Osteocyte (in vitro differentiated cells): ENCODE data around the gene CHRDL2. TPM values are rescaled to one million over a fixed set of nuclear protein-coding genes. Genes with fewer than 3 reads are reported as not detected.
A peak's percentile ranks its signal among the peaks of the same experiment; 100 is the strongest.

Experiments
- DNase-seq: peaks from one replicate; pipeline ENCODE4 v3.0.0; 2021; ENCODE audit warnings: mixed read lengths; ENCODE audit not compliant: unreplicated experiment; ENCODE audit errors: extremely low spot score
- H3K27ac Mint-ChIP-seq: one replicate; pipeline ENCODE4 v1.8.0; 2021; ENCODE audit warnings: mild to moderate bottlenecking, mixed read lengths; ENCODE audit not compliant: unreplicated experiment
- H3K27me3 Mint-ChIP-seq: one replicate; pipeline ENCODE4 v1.8.0; 2021; ENCODE audit warnings: mixed read lengths; ENCODE audit not compliant: unreplicated experiment
- H3K36me3 Mint-ChIP-seq: one replicate; pipeline ENCODE4 v1.8.0; 2021; ENCODE audit warnings: mixed read lengths; ENCODE audit not compliant: unreplicated experiment
- H3K4me1 Mint-ChIP-seq: one replicate; pipeline ENCODE4 v1.8.0; 2021; ENCODE audit warnings: mixed read lengths; ENCODE audit not compliant: unreplicated experiment
- H3K4me3 Mint-ChIP-seq: one replicate; pipeline ENCODE4 v1.8.0; 2021; ENCODE audit warnings: mild to moderate bottlenecking, moderate library complexity, mixed read lengths; ENCODE audit not compliant: unreplicated experiment
- H3K9me3 Mint-ChIP-seq: one replicate; pipeline ENCODE4 v1.8.0; 2021; ENCODE audit warnings: mixed read lengths; ENCODE audit not compliant: unreplicated experiment
- total RNA-seq: library from RNA; stranded (reverse); gene quantifications from 2 replicates; pipeline ENCODE4 v1.2.1, GENCODE V29; 2021
- TF ChIP-seq, protein P1 (sequence below): fragments of 200-600 bp; sonication (generic); IDR thresholded peaks from 2 replicates; pipeline ENCODE4 v1.5.0; 2021; ENCODE audit warnings: antibody characterized with exemption, mild to moderate bottlenecking, moderate library complexity

The CHRDL2 gene
- total RNA-seq, 1 donor from 2014 or later: not detected

DNA sequence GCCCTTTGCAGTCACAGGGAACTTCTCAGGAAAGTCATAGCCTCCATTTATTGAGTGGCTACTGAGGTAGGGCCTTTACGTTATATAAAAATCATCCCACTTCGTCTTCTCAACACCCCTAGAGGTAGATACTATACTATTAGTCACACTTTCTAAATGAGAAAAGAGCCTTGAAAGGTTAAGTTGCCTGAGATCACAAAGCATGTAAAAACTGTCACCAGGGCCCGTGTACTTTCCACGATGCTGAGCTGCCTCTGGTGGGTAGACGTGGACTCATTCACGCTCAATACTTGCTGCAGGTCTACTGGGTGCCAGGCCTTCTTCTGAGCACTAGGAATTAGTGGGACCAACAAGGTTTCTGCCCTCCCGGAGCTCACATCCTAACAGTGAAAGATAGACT is 16.3 kb downstream of the CHRDL2 start:
- DNase-seq: no peak
- Mint-ChIP-seq H3K27ac (no peak overlapping the region), H3K4me3 (no peak overlapping the region), H3K27me3 (peaks cover 8% of the 10 kb centered on the region), H3K9me3 (no peaks in the 10 kb centered on the region), H3K36me3 (no peaks in the 10 kb centered on the region), H3K4me1 (peaks cover 16% of the 10 kb centered on the region)
- TF ChIP-seq, protein P1, sequence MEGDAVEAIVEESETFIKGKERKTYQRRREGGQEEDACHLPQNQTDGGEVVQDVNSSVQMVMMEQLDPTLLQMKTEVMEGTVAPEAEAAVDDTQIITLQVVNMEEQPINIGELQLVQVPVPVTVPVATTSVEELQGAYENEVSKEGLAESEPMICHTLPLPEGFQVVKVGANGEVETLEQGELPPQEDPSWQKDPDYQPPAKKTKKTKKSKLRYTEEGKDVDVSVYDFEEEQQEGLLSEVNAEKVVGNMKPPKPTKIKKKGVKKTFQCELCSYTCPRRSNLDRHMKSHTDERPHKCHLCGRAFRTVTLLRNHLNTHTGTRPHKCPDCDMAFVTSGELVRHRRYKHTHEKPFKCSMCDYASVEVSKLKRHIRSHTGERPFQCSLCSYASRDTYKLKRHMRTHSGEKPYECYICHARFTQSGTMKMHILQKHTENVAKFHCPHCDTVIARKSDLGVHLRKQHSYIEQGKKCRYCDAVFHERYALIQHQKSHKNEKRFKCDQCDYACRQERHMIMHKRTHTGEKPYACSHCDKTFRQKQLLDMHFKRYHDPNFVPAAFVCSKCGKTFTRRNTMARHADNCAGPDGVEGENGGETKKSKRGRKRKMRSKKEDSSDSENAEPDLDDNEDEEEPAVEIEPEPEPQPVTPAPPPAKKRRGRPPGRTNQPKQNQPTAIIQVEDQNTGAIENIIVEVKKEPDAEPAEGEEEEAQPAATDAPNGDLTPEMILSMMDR: no peak

DNA sequence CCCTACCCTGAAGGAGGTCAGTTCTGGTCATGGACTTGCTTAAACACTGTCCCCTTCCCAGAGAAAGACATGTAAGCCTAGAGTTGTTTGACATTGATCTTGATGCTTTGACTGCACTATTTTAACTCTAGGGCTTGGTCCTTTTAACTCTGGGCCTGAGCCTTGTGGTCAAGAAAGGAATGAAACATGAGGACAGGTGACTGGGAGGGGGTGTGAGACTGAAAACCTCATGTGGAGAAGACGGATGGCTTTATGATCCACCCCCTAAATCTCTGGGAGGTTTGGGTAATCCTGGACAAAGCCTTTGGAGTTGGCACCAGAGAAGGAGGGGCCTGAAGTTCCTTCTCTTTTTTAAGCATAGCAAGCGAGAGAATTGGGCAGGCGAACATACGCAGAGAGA is 17.5 kb downstream of the CHRDL2 start:
- no peak overlapping the region for H3K27ac Mint-ChIP-seq
- peaks cover 8% of the 10 kb centered on the region for H3K27me3 Mint-ChIP-seq
- H3K4me1 Mint-ChIP-seq: peaks cover 19% of the 10 kb centered on the region
- H3K4me3 Mint-ChIP-seq: no peak overlapping the region
- H3K36me3 Mint-ChIP-seq: no peaks in the 10 kb centered on the region
- no peak for DNase-seq
- no peaks in the 10 kb centered on the region for H3K9me3 Mint-ChIP-seq
- TF ChIP-seq, protein P1: no peak

DNA sequence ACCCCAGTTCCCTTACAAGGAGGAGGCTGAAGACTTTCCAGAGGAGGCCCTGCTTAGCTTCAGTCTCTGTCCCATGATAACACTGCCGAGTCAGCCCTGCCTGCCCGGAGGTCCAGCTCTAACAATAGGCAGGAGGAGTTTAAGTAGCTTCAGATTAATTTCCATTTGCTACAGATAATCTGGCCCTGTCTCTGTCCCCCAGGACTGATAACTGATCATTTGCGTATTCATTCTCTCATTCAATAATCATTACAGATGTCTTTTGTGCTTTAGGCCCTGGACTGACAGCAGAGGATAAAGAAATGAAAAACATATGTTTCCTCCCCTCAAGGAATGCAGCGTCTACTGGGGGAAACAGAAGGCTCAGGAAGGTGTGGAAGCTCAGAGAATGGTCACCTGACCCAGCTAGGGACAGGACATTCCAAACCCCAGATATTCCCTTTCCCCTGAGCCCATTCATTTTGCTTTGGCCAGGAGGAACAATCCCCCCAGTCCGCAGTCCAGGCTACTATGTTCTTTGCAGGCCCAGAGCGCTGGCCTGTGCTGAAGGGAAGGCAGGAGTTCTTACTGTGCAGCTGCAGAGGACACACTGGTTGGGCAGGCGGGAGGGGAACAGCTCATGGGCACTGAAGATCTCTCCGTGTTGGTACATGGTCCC is 20.8 kb downstream of the CHRDL2 start:
- peak overlapping the region; percentile 68 for H3K27ac Mint-ChIP-seq
- DNase-seq: no peak
- TF ChIP-seq, protein P1: no peak
- peaks cover 15% of the 10 kb centered on the region for H3K4me1 Mint-ChIP-seq
- no peaks in the 10 kb centered on the region for H3K27me3 Mint-ChIP-seq
- H3K9me3 Mint-ChIP-seq: no peaks in the 10 kb centered on the region
- H3K36me3 Mint-ChIP-seq: no peaks in the 10 kb centered on the region
- no peak overlapping the region for H3K4me3 Mint-ChIP-seq

DNA sequence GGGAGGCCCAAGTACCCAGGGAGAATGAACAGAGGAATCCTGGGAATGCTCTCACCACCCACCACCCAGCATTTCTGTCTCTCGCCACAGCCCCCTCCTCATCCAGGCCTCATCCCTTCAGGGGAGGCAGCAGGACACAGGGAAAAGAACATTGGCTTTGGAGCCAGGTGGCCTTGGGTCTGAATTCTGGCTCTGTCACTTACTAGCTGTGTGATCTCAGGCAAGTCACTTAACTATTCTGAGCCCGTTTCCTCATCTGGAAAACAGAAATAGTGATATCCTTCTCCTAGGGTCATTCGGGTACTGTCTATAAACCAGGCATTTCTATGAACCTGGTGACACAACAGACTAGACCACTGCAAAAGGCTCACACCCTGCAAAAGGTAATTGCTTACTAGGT is 22.1 kb downstream of the CHRDL2 start:
- Mint-ChIP-seq H3K9me3 (no peaks in the 10 kb centered on the region), H3K4me3 (no peak overlapping the region), H3K27ac (no peak overlapping the region), H3K36me3 (no peaks in the 10 kb centered on the region), H3K27me3 (no peaks in the 10 kb centered on the region), H3K4me1 (peaks cover 15% of the 10 kb centered on the region)
- TF ChIP-seq, protein P1: no peak
- no peak for DNase-seq

DNA sequence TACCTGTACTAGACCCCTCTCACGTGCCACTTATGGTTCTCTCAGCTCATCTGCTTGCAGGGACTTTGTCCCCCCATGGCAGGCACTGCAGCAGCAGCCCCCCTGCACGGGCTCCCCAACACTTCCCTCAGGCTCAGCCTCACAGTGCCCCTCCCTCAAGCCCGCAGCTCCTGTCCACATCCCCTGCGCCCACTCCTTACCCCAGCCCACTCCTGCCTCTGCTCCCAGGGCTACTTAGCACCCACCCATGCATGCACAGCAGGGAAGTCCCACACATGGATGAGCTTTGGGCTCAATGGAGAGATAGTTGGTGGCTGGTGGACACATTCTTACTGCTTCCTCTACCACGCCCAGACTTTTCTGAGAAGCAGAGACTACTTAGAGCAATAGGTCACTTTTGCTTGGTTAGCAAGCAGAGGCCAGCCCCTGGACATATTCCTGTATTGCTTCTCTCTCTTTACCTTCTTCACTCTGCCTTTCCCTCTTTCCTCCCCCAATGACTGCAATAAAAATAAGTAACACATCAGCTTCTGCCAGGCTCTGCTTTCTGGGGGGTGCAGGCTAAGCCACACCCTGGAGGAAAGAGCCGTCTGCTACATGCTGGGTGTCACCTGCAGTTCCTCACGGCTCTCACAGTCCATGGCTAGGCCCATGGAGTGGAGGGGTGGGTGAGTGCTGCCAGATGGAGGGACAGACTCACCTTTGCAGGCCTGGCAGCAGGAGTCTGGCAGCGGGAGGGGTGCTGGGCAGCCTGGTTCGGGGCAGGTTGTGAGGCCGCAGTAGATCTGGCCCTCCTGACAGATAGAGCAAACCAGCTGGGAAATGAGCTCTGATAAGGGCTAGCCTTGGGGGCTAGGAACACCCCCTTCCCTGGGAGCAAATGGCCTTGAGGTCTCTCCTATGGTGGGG is 23.4 kb downstream of the CHRDL2 start:
- H3K9me3 Mint-ChIP-seq: no peaks in the 10 kb centered on the region
- TF ChIP-seq, protein P1: no peak
- no peaks in the 10 kb centered on the region for H3K36me3 Mint-ChIP-seq
- H3K27me3 Mint-ChIP-seq: no peaks in the 10 kb centered on the region
- H3K4me3 Mint-ChIP-seq: no peak overlapping the region
- no peak overlapping the region for H3K27ac Mint-ChIP-seq
- peaks cover 15% of the 10 kb centered on the region for H3K4me1 Mint-ChIP-seq
- no peak for DNase-seq
